HepG2 (cell line): Measurements from ENCODE around the gene TPST2. TPM values are rescaled to one million over a fixed set of nuclear protein-coding genes. Genes with fewer than 3 reads are reported as not detected.

Experiments used
- ARNT ChIP-seq: fragments of 450-650 bp; IDR thresholded peaks from 2 replicates; pipeline ENCODE4 v1.6.1; 2017
- CAMTA2 ChIP-seq: sonication (generic); formaldehyde crosslinking; IDR thresholded peaks from 2 replicates; pipeline ENCODE4 v1.4.0; 2020; ENCODE audit warnings: mild to moderate bottlenecking, missing genetic modification reagents, borderline replicate concordance
- CCDC6 ChIP-seq: sonication (generic); formaldehyde crosslinking; IDR thresholded peaks from 2 replicates; pipeline ENCODE4 v1.8.1; 2022; ENCODE audit warnings: mild to moderate bottlenecking, missing genetic modification reagents, moderate library complexity
- IKZF1 ChIP-seq: fragments of 450-650 bp; IDR thresholded peaks from 2 replicates; pipeline ENCODE4 v1.7.1; 2016
- PPARG ChIP-seq: conservative IDR thresholded peaks from 2 replicates; pipeline ENCODE4 v1.6.1; 2016; ENCODE audit warnings: missing biosample characterization, missing genetic modification reagents
- SALL2 ChIP-seq: sonication (generic); formaldehyde crosslinking; IDR thresholded peaks from 2 replicates; pipeline ENCODE4 v1.8.1; 2023; ENCODE audit warnings: mild to moderate bottlenecking, missing genetic modification reagents, inconsistent platforms
- SATB2 ChIP-seq: sonication (generic); formaldehyde crosslinking; IDR thresholded peaks from 2 replicates; pipeline ENCODE4 v1.5.0; 2020; ENCODE audit warnings: missing genetic modification reagents
- YEATS2 ChIP-seq: sonication (generic); formaldehyde crosslinking; IDR thresholded peaks from 2 replicates; pipeline ENCODE4 v1.4.0; 2020; ENCODE audit warnings: missing genetic modification reagents, borderline replicate concordance
- ZHX2 ChIP-seq, 2 experiments: sonication (generic) in 1 of 2; formaldehyde crosslinking in 1 of 2; IDR thresholded peaks; 2 replicates each; pipeline versions ENCODE4 v1.6.1 to v1.9.0; 2014 to 2022; ENCODE audit warnings: antibody characterized with exemption in 1 of 2, borderline replicate concordance in 1 of 2, inconsistent platforms in 1 of 2, low read depth in 1 of 2, missing genetic modification reagents in 1 of 2
- ZMYM4 ChIP-seq: sonication (generic); formaldehyde crosslinking; IDR thresholded peaks from 2 replicates; pipeline ENCODE4 v1.8.1; 2023; ENCODE audit warnings: mild to moderate bottlenecking, missing genetic modification reagents
- ZNF326 ChIP-seq: sonication (generic); formaldehyde crosslinking; IDR thresholded peaks from 2 replicates; pipeline ENCODE4 v1.4.0; 2020; ENCODE audit warnings: missing genetic modification reagents, borderline replicate concordance
- ZNF543 ChIP-seq: sonication (generic); formaldehyde crosslinking; IDR thresholded peaks from 2 replicates; pipeline ENCODE4 v1.4.0; 2020; ENCODE audit warnings: mild to moderate bottlenecking, missing genetic modification reagents
- ZNF710 ChIP-seq: sonication (generic); formaldehyde crosslinking; IDR thresholded peaks from 2 replicates; pipeline ENCODE4 v1.5.0; 2020; ENCODE audit warnings: mild to moderate bottlenecking, missing genetic modification reagents, borderline replicate concordance
- ZSCAN25 ChIP-seq: sonication (generic); formaldehyde crosslinking; IDR thresholded peaks from 2 replicates; pipeline ENCODE4 v1.8.0; 2022; ENCODE audit warnings: mild to moderate bottlenecking, missing genetic modification reagents
- polyA plus RNA-seq, 8 experiments: library from polyadenylated mRNA; depleted of rRNA in 3 of 8; stranded (reverse) in 7 of 8; unstranded in 1 of 8; fragments of >200 nt; fragmentation: Illumina TruSeq in 4 of 8; extraction: Trizol in 4 of 8; gene quantifications; 2 replicates each; pipeline versions ENCODE4 v1.2.1 to v1.2.3, GENCODE V29; 2011 to 2016; ENCODE audit warnings: low read depth in 4 of 8, missing spikeins in 1 of 8, mixed read lengths in 1 of 8; ENCODE audit not compliant: insufficient read depth in 1 of 8
- total RNA-seq, 5 experiments: library from RNA; depleted of rRNA; stranded (reverse); fragments of >200 nt; fragmentation: Illumina TruSeq; extraction: Trizol; gene quantifications; 2 replicates each; pipeline ENCODE4 v1.2.3, GENCODE V29; 2016; ENCODE audit warnings: low read depth in 1 of 5
- TF ChIP-seq, protein P1 (sequence below): sonication (generic); formaldehyde crosslinking; IDR thresholded peaks from 2 replicates; pipeline ENCODE4 v1.4.0; 2020; ENCODE audit warnings: missing genetic modification reagents, borderline replicate concordance
- TF ChIP-seq, protein P2 (sequence below): sonication (generic); formaldehyde crosslinking; IDR thresholded peaks from 2 replicates; pipeline ENCODE4 v1.8.0; 2022; ENCODE audit warnings: missing genetic modification reagents, low read depth, mild to moderate bottlenecking, borderline replicate concordance

Gene TPST2
- total and polyA plus RNA-seq, 2 of the 13 experiments (the other 11 are each of a cell fraction or from before 2014, with no cell fraction given), result 15.2 to 23.8 TPM

GRCh38 chr22:26512149-26512793 is 77.7 kb downstream of the TPST2 start, which contains the start of gene TFIP11 (continued):
- TF ChIP-seq, protein P1, sequence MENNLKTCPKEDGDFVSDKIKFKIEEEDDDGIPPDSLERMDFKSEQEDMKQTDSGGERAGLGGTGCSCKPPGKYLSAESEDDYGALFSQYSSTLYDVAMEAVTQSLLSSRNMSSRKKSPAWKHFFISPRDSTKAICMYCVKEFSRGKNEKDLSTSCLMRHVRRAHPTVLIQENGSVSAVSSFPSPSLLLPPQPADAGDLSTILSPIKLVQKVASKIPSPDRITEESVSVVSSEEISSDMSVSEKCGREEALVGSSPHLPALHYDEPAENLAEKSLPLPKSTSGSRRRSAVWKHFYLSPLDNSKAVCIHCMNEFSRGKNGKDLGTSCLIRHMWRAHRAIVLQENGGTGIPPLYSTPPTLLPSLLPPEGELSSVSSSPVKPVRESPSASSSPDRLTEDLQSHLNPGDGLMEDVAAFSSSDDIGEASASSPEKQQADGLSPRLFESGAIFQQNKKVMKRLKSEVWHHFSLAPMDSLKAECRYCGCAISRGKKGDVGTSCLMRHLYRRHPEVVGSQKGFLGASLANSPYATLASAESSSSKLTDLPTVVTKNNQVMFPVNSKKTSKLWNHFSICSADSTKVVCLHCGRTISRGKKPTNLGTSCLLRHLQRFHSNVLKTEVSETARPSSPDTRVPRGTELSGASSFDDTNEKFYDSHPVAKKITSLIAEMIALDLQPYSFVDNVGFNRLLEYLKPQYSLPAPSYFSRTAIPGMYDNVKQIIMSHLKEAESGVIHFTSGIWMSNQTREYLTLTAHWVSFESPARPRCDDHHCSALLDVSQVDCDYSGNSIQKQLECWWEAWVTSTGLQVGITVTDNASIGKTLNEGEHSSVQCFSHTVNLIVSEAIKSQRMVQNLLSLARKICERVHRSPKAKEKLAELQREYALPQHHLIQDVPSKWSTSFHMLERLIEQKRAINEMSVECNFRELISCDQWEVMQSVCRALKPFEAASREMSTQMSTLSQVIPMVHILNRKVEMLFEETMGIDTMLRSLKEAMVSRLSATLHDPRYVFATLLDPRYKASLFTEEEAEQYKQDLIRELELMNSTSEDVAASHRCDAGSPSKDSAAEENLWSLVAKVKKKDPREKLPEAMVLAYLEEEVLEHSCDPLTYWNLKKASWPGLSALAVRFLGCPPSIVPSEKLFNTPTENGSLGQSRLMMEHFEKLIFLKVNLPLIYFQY (CRISPR knock-in tag), result no peak
- TF ChIP-seq ZNF710 (CRISPR knock-in tag) (peak; percentile 72; the same call in 1 of the 2 replicates), ZMYM4 (CRISPR knock-in tag) (peak; percentile 88), SALL2 (CRISPR knock-in tag) (peak; percentile 80; the same call in 1 of the 2 replicates), IKZF1 (no peak), SATB2 (CRISPR knock-in tag) (no peak), ARNT (no peak), ZNF543 (CRISPR knock-in tag) (0 out of 2 replicates have a peak, but pooled peaks have one; percentile 68), YEATS2 (CRISPR knock-in tag) (peak; percentile 98), PPARG (no peak), ZSCAN25 (CRISPR knock-in tag) (peak; percentile 61; the same call in 1 of the 2 replicates), CAMTA2 (CRISPR knock-in tag) (no peak), ZHX2 (IDR thresholded peaks at IDR 0.05; ENCODE audit: low read depth) (peak; percentile 89), ZHX2 (CRISPR knock-in tag; IDR thresholded peaks at IDR 0.05; ENCODE audit: borderline replicate concordance) (no peak), CCDC6 (CRISPR knock-in tag) (peak; percentile 71; the same call in 1 of the 2 replicates), ZNF326 (CRISPR knock-in tag) (no peak)
- TF ChIP-seq, protein P2, sequence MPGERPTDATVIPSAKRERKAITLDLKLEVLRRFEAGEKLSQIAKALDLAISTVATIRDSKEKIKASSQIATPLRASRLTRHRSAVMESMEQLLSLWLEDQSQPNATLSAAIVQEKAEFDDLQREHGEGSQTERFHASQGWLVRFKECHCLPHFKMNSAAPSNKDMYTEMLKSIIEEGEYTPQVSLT (CRISPR knock-in tag), result no peak
